Cardiac fibroblast (primary cell): ENCODE measurements around the gene APC2.
"Not testable (repeated sequence)": the region's sequence is repeated elsewhere in the genome, so short reads cannot be mapped to it uniquely, and the experiment has no call there.

Source experiments
- DNase-seq, 2 donors: peaks; one replicate each; pipeline versions ENCODE4 v3.0.0 to v3.0.0-alpha.2; 2010; ENCODE audit warnings: low read depth in 2 of 2
- H3K4me3 ChIP-seq, 2 donors: replicated peaks in 1 of 2; 1 replicate in 1 of 2; 2 replicates in 1 of 2; pipeline ENCODE4 v1.5.1; 2011; ENCODE audit warnings: low read depth in 2 of 2, low read length in 2 of 2, mild to moderate bottlenecking in 2 of 2, moderate library complexity in 1 of 2
- CTCF ChIP-seq: IDR thresholded peaks from one replicate; pipeline ENCODE4 v1.5.1; 2011; ENCODE audit warnings: low read depth, mild to moderate bottlenecking, low read length, inconsistent platforms

Gene APC2

GRCh38 chr19:1495799-1496713 lies 46.1 kb downstream of the APC2 start:
- DNase-seq = no peak
- no peak for TF ChIP-seq CTCF
- H3K4me3 ChIP-seq = no peak overlapping the region

- TF ChIP-seq CTCF = no peak
- H3K4me3 ChIP-seq = no peak overlapping the region
- DNase-seq = no peak
Observed at GRCh38 chr19:1496714-1497577, 47.0 kb downstream of the APC2 start.

- no peak overlapping the region for H3K4me3 ChIP-seq
- no peak for DNase-seq
- TF ChIP-seq CTCF = no peak
Observed at GRCh38 chr19:1497578-1498235, 47.8 kb downstream of the APC2 start.

GRCh38 chr19:1499231-1499630 lies 49.3 kb downstream of the APC2 start:
- not testable (repeated sequence) for DNase-seq, H3K4me3 ChIP-seq

GRCh38 chr19:1501200-1501595 lies 51.3 kb downstream of the APC2 start:
- no peak overlapping the region for H3K4me3 ChIP-seq
- DNase-seq = no peak
- TF ChIP-seq CTCF = no peak

- no peak for DNase-seq
- no peak overlapping the region for H3K4me3 ChIP-seq
- TF ChIP-seq CTCF = no peak
Observed at GRCh38 chr19:1502433-1503088, 52.6 kb downstream of the APC2 start.
